Trophoblast cell (in vitro differentiated cells and primary cell): Measurements from ENCODE around the gene SELENOP.
"Not testable (repeated sequence)": the region's sequence is repeated elsewhere in the genome, so short reads cannot be mapped to it uniquely, and the experiment has no call there.

ENCODE experiments used
- DNase-seq, 2 donors: peaks; one replicate each; pipeline ENCODE4 v3.0.0-alpha.2; 2016
- H2AFZ ChIP-seq: 2 replicates; pipeline ENCODE4 v1.6.1; 2013; ENCODE audit warnings: low read length, moderate library complexity, mild to moderate bottlenecking; ENCODE audit not compliant: insufficient read depth, poor library complexity
- H2AK5ac ChIP-seq: 2 replicates; pipeline ENCODE4 v1.6.1; 2013; ENCODE audit warnings: mild to moderate bottlenecking, low read length
- H2BK120ac ChIP-seq: 2 replicates; pipeline ENCODE4 v1.6.1; 2013; ENCODE audit warnings: low read length, mild to moderate bottlenecking, moderate library complexity; ENCODE audit not compliant: insufficient read depth, poor library complexity
- H2BK12ac ChIP-seq: 2 replicates; pipeline ENCODE4 v1.6.1; 2013; ENCODE audit warnings: mild to moderate bottlenecking, low read length, moderate library complexity
- H2BK5ac ChIP-seq: 2 replicates; pipeline ENCODE4 v1.6.1; 2013; ENCODE audit warnings: low read length, low read depth, moderate library complexity, mild to moderate bottlenecking; ENCODE audit not compliant: poor library complexity
- H3K14ac ChIP-seq: 2 replicates; pipeline ENCODE4 v1.6.1; 2013; ENCODE audit warnings: mild to moderate bottlenecking, low read length
- H3K18ac ChIP-seq: 2 replicates; pipeline ENCODE4 v1.6.1; 2013; ENCODE audit warnings: mild to moderate bottlenecking, low read length
- H3K23ac ChIP-seq: 2 replicates; pipeline ENCODE4 v1.6.1; 2013; ENCODE audit warnings: low read length
- H3K27ac ChIP-seq: 2 replicates; pipeline ENCODE4 v1.5.1; 2013; ENCODE audit warnings: low read depth, mild to moderate bottlenecking, inconsistent platforms, low read length, moderate library complexity
- H3K27me3 ChIP-seq: 2 replicates; pipeline ENCODE4 v1.6.1; 2013; ENCODE audit warnings: inconsistent platforms, mild to moderate bottlenecking, low read length, moderate library complexity; ENCODE audit not compliant: insufficient read depth
- H3K36me3 ChIP-seq, 2 experiments: 1 replicate in 1 of 2; 2 replicates in 1 of 2; pipeline ENCODE4 v1.6.1; 2013; ENCODE audit warnings: low read length in 2 of 2, mild to moderate bottlenecking in 2 of 2, moderate library complexity in 1 of 2; ENCODE audit not compliant: insufficient read depth in 2 of 2, control insufficient read depth in 1 of 2
- H3K4ac ChIP-seq: 2 replicates; pipeline ENCODE4 v1.6.1; 2013; ENCODE audit warnings: low read depth, mild to moderate bottlenecking, low read length, moderate library complexity
- H3K4me1 ChIP-seq, 2 experiments: 1 replicate in 1 of 2; 2 replicates in 1 of 2; pipeline ENCODE4 v1.6.1; 2013; ENCODE audit warnings: low read length in 2 of 2, mild to moderate bottlenecking in 2 of 2, moderate library complexity in 1 of 2; ENCODE audit not compliant: insufficient read depth in 2 of 2, control insufficient read depth in 1 of 2
- H3K4me2 ChIP-seq: 2 replicates; pipeline ENCODE4 v1.6.1; 2013; ENCODE audit warnings: inconsistent platforms, mild to moderate bottlenecking, low read length, moderate library complexity
- H3K4me3 ChIP-seq: 2 replicates; pipeline ENCODE4 v1.5.1; 2013; ENCODE audit warnings: mild to moderate bottlenecking, low read depth, low read length, inconsistent platforms
- H3K79me1 ChIP-seq: one replicate; pipeline ENCODE4 v1.6.1; 2013; ENCODE audit warnings: low read length
- H3K79me2 ChIP-seq: 2 replicates; pipeline ENCODE4 v1.6.1; 2013; ENCODE audit warnings: low read length, mild to moderate bottlenecking; ENCODE audit not compliant: control insufficient read depth, insufficient read depth, poor library complexity
- H3K9ac ChIP-seq: 2 replicates; pipeline ENCODE4 v1.6.1; 2013; ENCODE audit warnings: mild to moderate bottlenecking, low read length
- H3K9me3 ChIP-seq: 2 replicates; pipeline ENCODE4 v1.6.1; 2013; ENCODE audit warnings: low read depth, mild to moderate bottlenecking, control low read depth, inconsistent platforms, low read length; ENCODE audit not compliant: insufficient read depth
- H4K12ac ChIP-seq: 2 replicates; pipeline ENCODE4 v1.6.1; 2013; ENCODE audit warnings: low read depth, mild to moderate bottlenecking, low read length, moderate library complexity
- H4K8ac ChIP-seq: 2 replicates; pipeline ENCODE4 v1.6.1; 2013; ENCODE audit warnings: low read depth, mild to moderate bottlenecking, low read length, moderate library complexity
- H4K91ac ChIP-seq: one replicate; pipeline ENCODE4 v1.6.1; 2013; ENCODE audit warnings: low read depth, mild to moderate bottlenecking, low read length, moderate library complexity
- whole genome bisulfite sequencing: extraction: QIAGEN DNeasy Blood & Tissue Kit; methylation state at CpG from one replicate; pipeline ENCODE4 v1.1.7; 2013; ENCODE audit warnings: missing lambda C conversion rate; ENCODE audit not compliant: insufficient read length, insufficient coverage; ENCODE audit errors: extremely low coverage; 5-methylcytosine and 5-hydroxymethylcytosine counted together

SELENOP gene

GRCh38 chr5:42819745-42820144 lies 8.1 kb upstream of the SELENOP start:
- Histone ChIP-seq H3K18ac (no peak overlapping the region), H3K14ac (no peak overlapping the region), H2BK12ac (no peak overlapping the region), H3K9me3 (peaks cover 2% of the 10 kb centered on the region), H3K27me3 (no peaks in the 10 kb centered on the region), H3K79me2 (no peaks in the 10 kb centered on the region), H2BK5ac (no peak overlapping the region), H3K4me1 (no peaks in the 10 kb centered on the region), H3K36me3 (no peaks in the 10 kb centered on the region), H3K9ac (no peak overlapping the region), H3K4me2 (no peak overlapping the region), H4K91ac (no peak overlapping the region), H3K79me1 (no peaks in the 10 kb centered on the region), H4K8ac (no peak overlapping the region), H3K4ac (no peak overlapping the region), H2AK5ac (no peak overlapping the region), H3K23ac (no peak overlapping the region), H3K4me3 (no peak overlapping the region), H4K12ac (no peak overlapping the region), H3K27ac (no peak overlapping the region), H2BK120ac (no peak overlapping the region), H2AFZ (no peak overlapping the region)
- DNase-seq = no peak
- WGBS = no CpG with 5 or more reads among the region's 2 CpGs

- not testable (repeated sequence) for DNase-seq, H3K4me1 ChIP-seq, H4K91ac ChIP-seq, H3K4me2 ChIP-seq, H3K27ac ChIP-seq, H3K23ac ChIP-seq, H3K27me3 ChIP-seq, H3K4ac ChIP-seq, H4K12ac ChIP-seq, H3K14ac ChIP-seq, H3K4me3 ChIP-seq, H4K8ac ChIP-seq, H2BK5ac ChIP-seq, H3K18ac ChIP-seq, H3K36me3 ChIP-seq, H2AFZ ChIP-seq, H2BK120ac ChIP-seq, H3K9me3 ChIP-seq, H2AK5ac ChIP-seq, H2BK12ac ChIP-seq, H3K9ac ChIP-seq, H3K79me1 ChIP-seq, H3K79me2 ChIP-seq
- WGBS = no CpG with 5 or more reads among the region's 2 CpGs
Observed at GRCh38 chr5:42816546-42816945, 4.9 kb upstream of the SELENOP start.

- H3K4me2 ChIP-seq = no peak overlapping the region
- H3K18ac ChIP-seq = no peak overlapping the region
- H3K23ac ChIP-seq = no peak overlapping the region
- H3K4ac ChIP-seq = no peak overlapping the region
- H2BK12ac ChIP-seq = no peak overlapping the region
- H3K9me3 ChIP-seq = no peaks in the 10 kb centered on the region
- no peak overlapping the region for H2AFZ ChIP-seq
- no peaks in the 10 kb centered on the region for H3K79me2 ChIP-seq
- no peak overlapping the region for H2BK5ac ChIP-seq
- H3K4me3 ChIP-seq = no peak overlapping the region
- H3K27me3 ChIP-seq = no peaks in the 10 kb centered on the region
- DNase-seq = peak; percentile 63 to 78
- H4K12ac ChIP-seq = no peak overlapping the region
- peak overlapping the region; percentile 53 for H4K8ac ChIP-seq
- no peaks in the 10 kb centered on the region for H3K36me3 ChIP-seq
- H3K9ac ChIP-seq = no peak overlapping the region
- peaks cover 0 to 6% of the 10 kb centered on the region in 2 experiments for H3K4me1 ChIP-seq
- no peak overlapping the region for H2AK5ac ChIP-seq
- no peak overlapping the region for H3K14ac ChIP-seq
- no peak overlapping the region for H2BK120ac ChIP-seq
- no peak overlapping the region for H4K91ac ChIP-seq
- WGBS = no CpG with 5 or more reads among the region's 19 CpGs
- peak overlapping the region; percentile 53 for H3K27ac ChIP-seq
- H3K79me1 ChIP-seq = no peaks in the 10 kb centered on the region
Observed at GRCh38 chr5:42813533-42813932, 1.8 kb upstream of the SELENOP start.

- no peaks in the 10 kb centered on the region for H3K79me2 ChIP-seq
Observed at GRCh38 chr5:42812620-42813019, 928 bp upstream of the SELENOP start.

More at GRCh38 chr5:42812620-42813019, 928 bp upstream of the SELENOP start:
- Histone ChIP-seq H3K4me2 (no peak overlapping the region), H3K79me1 (no peaks in the 10 kb centered on the region), H2AFZ (no peak overlapping the region), H2BK12ac (no peak overlapping the region), H3K4me3 (no peak overlapping the region), H3K4ac (no peak overlapping the region), H3K9ac (no peak overlapping the region), H3K27me3 (no peaks in the 10 kb centered on the region), H3K27ac (no peak overlapping the region), H2BK120ac (no peak overlapping the region), H3K18ac (no peak overlapping the region), H4K91ac (no peak overlapping the region), H3K4me1 (peaks cover 0 to 6% of the 10 kb centered on the region in 2 experiments), H2BK5ac (no peak overlapping the region), H3K36me3 (no peaks in the 10 kb centered on the region), H3K14ac (no peak overlapping the region), H4K8ac (no peak overlapping the region), H3K23ac (no peak overlapping the region), H4K12ac (no peak overlapping the region), H3K9me3 (no peaks in the 10 kb centered on the region), H2AK5ac (no peak overlapping the region)
- no peak for DNase-seq
- no CpG with 5 or more reads among the region's 2 CpGs for WGBS
